SK-N-SH treated with all-trans-retinoic acid at 6 μM for 48 hours (cell line): ENCODE data around the gene KRT16.

Source experiments
- ARNTL ChIP-seq: fragments of 450-650 bp; formaldehyde crosslinking; IDR thresholded peaks from 2 replicates; pipeline ENCODE4 v1.5.0; 2020; ENCODE audit warnings: low read depth, mild to moderate bottlenecking, moderate library complexity, borderline replicate concordance
- BACH2 ChIP-seq: fragments of 250-450 bp; sonication (Bioruptor Pico); IDR thresholded peaks from 2 replicates; pipeline ENCODE4 v1.9.0; 2021; ENCODE audit warnings: mild to moderate bottlenecking, borderline replicate concordance
- PPARA ChIP-seq: fragments of 250-450 bp; sonication (Bioruptor Pico); IDR thresholded peaks from 2 replicates; pipeline ENCODE4 v1.5.0; 2020; ENCODE audit warnings: mild to moderate bottlenecking, borderline replicate concordance
- ZFP3 ChIP-seq: fragments of 250-450 bp; sonication (Bioruptor Pico); IDR thresholded peaks from 2 replicates; pipeline ENCODE4 v1.5.0; 2020; ENCODE audit warnings: mild to moderate bottlenecking, moderate library complexity
- ZFP30 ChIP-seq: fragments of 450-650 bp; formaldehyde crosslinking; IDR thresholded peaks from 2 replicates; pipeline ENCODE4 v1.5.0; 2022; ENCODE audit warnings: mild to moderate bottlenecking, moderate library complexity
- TF ChIP-seq, protein P1 (sequence below): fragments of 250-450 bp; sonication (Bioruptor Pico); IDR thresholded peaks from 2 replicates; pipeline ENCODE4 v1.8.0; 2020; ENCODE audit warnings: mild to moderate bottlenecking, moderate library complexity, borderline replicate concordance
- TF ChIP-seq, protein P2 (sequence below): fragments of 250-450 bp; sonication (Bioruptor Pico); IDR thresholded peaks from 2 replicates; pipeline ENCODE4 v1.8.0; 2021; ENCODE audit warnings: low read depth, mild to moderate bottlenecking, moderate library complexity, borderline replicate concordance

DNA sequence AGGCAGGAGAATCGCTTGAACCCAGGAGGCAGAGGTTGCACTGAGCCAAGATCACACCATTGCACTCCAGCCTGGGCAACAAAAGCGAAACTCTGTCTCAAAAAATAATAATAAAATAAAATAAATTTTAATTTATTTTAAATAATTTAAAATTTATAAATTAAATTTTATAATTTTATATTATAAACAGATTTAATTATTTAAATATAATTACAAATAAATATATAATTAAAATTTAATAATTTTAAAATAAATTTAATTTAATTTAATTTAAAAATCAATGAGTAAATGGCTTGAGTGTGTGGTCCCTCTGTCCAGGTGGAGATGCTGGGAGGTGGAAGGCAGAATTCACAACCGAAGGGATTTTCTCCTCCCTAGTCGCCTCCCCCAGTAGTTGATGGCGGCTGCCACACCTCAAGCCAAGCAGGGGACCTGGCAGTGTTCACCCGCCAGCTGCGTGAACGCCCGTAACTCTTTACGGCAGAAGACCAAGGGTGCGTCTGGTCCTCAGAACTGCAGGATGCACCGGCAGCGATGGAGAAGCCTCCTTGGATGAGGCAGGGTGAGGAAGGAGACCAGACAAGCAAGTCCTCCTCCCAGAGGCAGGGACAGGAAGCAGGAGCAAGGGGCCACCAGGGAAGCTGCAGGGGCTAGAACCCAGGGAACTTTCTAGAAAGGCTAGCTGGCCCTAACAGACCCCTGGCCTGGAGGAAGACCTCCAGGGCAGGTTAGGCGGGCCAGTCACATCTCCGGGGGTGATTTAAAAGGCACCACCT, 34.7 kb upstream of the KRT16 start:
- TF ChIP-seq ZFP3 (CRISPR knock-in tag) (no peak), ZFP30 (CRISPR knock-in tag) (no peak), BACH2 (CRISPR knock-in tag) (no peak), ARNTL (CRISPR knock-in tag) (no peak), PPARA (CRISPR knock-in tag) (no peak)
- TF ChIP-seq, protein P1, sequence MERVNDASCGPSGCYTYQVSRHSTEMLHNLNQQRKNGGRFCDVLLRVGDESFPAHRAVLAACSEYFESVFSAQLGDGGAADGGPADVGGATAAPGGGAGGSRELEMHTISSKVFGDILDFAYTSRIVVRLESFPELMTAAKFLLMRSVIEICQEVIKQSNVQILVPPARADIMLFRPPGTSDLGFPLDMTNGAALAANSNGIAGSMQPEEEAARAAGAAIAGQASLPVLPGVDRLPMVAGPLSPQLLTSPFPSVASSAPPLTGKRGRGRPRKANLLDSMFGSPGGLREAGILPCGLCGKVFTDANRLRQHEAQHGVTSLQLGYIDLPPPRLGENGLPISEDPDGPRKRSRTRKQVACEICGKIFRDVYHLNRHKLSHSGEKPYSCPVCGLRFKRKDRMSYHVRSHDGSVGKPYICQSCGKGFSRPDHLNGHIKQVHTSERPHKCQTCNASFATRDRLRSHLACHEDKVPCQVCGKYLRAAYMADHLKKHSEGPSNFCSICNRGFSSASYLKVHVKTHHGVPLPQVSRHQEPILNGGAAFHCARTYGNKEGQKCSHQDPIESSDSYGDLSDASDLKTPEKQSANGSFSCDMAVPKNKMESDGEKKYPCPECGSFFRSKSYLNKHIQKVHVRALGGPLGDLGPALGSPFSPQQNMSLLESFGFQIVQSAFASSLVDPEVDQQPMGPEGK (CRISPR knock-in tag): no peak
- TF ChIP-seq, protein P2, sequence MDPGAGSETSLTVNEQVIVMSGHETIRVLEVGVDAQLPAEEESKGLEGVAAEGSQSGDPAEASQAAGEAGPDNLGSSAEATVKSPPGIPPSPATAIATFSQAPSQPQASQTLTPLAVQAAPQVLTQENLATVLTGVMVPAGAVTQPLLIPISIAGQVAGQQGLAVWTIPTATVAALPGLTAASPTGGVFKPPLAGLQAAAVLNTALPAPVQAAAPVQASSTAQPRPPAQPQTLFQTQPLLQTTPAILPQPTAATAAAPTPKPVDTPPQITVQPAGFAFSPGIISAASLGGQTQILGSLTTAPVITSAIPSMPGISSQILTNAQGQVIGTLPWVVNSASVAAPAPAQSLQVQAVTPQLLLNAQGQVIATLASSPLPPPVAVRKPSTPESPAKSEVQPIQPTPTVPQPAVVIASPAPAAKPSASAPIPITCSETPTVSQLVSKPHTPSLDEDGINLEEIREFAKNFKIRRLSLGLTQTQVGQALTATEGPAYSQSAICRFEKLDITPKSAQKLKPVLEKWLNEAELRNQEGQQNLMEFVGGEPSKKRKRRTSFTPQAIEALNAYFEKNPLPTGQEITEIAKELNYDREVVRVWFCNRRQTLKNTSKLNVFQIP (CRISPR knock-in tag): no peak
